ENCODE data around the gene FDCSP. TPM values are rescaled to one million over a fixed set of nuclear protein-coding genes. Genes with fewer than 3 reads are reported as not detected.

The FDCSP gene
- total and polyA plus RNA-seq, 9 of the 15 experiments (the other 6 are each of a cell fraction or from before 2014, with no cell fraction given): not detected

DNA sequence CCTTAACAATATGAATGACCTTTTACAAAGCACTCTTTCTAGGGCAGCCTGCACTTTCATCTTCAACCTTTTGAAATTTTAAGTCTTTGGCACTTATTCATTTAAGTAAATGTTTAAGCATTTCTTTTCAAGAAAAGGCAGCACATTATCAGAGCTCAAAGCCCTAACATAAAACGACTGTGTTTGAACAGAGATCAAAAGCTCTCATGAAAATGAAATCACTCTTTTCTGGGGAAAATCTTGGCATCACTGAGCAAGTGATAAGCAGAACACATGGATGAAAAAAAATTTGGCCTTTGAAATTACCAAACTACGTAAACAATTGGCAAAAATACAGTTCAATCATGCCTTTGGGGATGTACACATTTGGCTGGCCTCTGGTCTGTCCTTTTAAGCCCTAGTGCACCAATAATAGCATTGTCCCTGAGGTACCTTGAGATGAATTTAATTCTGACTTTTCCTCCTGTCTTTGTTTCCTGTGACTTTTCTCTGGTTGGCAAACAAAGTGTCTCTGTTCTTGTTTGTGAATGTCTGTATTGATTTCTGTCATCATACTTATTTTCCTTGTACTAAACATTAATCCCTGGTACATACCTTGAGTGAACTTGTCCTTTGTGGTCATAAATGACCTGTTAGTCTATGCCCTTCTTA lies 43.3 kb upstream of the FDCSP start:
- in situ Hi-C loops (cut with MboI): no loop called here
- CTCF ChIA-PET (ENCODE audit: low intra/inter-chr PET ratio): no interaction called here

More for the DNA sequence above, 43.3 kb upstream of the FDCSP start:
- 0% methylated on average over 2 of the region's 2 CpGs for WGBS (ENCODE audit: insufficient coverage, low coverage, missing lambda C conversion rate)
- BruUV-seq (replicated peaks): no TSS peak
- H3K4me3 ChIP-seq: no peak overlapping the region
- H2AFZ ChIP-seq (ENCODE audit: low read depth, low read length): no peak overlapping the region
- POLR2A ChIA-PET: no interaction called here
- H4K20me1 ChIP-seq (replicated peaks; ENCODE audit: control insufficient read depth, insufficient read depth, low read length): no peaks in the 10 kb centered on the region
- TF ChIP-seq CEBPG (CRISPR knock-in tag; IDR thresholded peaks at IDR 0.05) (no peak), CEBPG (tag; conservative IDR thresholded peaks at IDR 0.05 in 1 of 2, IDR thresholded peaks at IDR 0.05 in 1 of 2) (no peak), TBP (optimal IDR thresholded peaks at IDR 0.05; ENCODE audit: low read depth, low read length) (no peak), SMAD1 (IDR thresholded peaks at IDR 0.05; ENCODE audit: low read depth, low read length, partially characterized antibody) (no peak), FOXM1 (IDR thresholded peaks at IDR 0.05; ENCODE audit: low read depth) (no peak), FOXM1 (CRISPR knock-in tag; IDR thresholded peaks at IDR 0.05; ENCODE audit: low read depth) (no peak), CBX2 (IDR thresholded peaks at IDR 0.05; ENCODE audit: insufficient read depth, low read length, poor library complexity, severe bottlenecking) (no peak), ZBTB17 (CRISPR knock-in tag; IDR thresholded peaks at IDR 0.05) (no peak), ATF6 (CRISPR knock-in tag; IDR thresholded peaks at IDR 0.05) (no peak), L3MBTL2 (IDR thresholded peaks at IDR 0.05) (no peak)
- TF ChIP-seq, protein P1, sequence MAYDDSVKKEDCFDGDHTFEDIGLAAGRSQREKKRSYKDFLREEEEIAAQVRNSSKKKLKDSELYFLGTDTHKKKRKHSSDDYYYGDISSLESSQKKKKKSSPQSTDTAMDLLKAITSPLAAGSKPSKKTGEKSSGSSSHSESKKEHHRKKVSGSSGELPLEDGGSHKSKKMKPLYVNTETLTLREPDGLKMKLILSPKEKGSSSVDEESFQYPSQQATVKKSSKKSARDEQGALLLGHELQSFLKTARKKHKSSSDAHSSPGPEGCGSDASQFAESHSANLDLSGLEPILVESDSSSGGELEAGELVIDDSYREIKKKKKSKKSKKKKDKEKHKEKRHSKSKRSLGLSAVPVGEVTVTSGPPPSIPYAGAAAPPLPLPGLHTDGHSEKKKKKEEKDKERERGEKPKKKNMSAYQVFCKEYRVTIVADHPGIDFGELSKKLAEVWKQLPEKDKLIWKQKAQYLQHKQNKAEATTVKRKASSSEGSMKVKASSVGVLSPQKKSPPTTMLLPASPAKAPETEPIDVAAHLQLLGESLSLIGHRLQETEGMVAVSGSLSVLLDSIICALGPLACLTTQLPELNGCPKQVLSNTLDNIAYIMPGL (CRISPR knock-in tag; IDR thresholded peaks at IDR 0.05): no peak
- TF ChIP-seq, protein P2, sequence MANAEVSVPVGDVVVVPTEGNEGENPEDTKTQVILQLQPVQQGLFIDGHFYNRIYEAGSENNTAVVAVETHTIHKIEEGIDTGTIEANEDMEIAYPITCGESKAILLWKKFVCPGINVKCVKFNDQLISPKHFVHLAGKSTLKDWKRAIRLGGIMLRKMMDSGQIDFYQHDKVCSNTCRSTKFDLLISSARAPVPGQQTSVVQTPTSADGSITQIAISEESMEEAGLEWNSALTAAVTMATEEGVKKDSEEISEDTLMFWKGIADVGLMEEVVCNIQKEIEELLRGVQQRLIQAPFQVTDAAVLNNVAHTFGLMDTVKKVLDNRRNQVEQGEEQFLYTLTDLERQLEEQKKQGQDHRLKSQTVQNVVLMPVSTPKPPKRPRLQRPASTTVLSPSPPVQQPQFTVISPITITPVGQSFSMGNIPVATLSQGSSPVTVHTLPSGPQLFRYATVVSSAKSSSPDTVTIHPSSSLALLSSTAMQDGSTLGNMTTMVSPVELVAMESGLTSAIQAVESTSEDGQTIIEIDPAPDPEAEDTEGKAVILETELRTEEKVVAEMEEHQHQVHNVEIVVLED (CRISPR knock-in tag; IDR thresholded peaks at IDR 0.05): no peak
- TF ChIP-seq, protein P3, sequence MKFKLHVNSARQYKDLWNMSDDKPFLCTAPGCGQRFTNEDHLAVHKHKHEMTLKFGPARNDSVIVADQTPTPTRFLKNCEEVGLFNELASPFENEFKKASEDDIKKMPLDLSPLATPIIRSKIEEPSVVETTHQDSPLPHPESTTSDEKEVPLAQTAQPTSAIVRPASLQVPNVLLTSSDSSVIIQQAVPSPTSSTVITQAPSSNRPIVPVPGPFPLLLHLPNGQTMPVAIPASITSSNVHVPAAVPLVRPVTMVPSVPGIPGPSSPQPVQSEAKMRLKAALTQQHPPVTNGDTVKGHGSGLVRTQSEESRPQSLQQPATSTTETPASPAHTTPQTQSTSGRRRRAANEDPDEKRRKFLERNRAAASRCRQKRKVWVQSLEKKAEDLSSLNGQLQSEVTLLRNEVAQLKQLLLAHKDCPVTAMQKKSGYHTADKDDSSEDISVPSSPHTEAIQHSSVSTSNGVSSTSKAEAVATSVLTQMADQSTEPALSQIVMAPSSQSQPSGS (CRISPR knock-in tag; IDR thresholded peaks at IDR 0.05): no peak
- TF ChIP-seq, protein P4, sequence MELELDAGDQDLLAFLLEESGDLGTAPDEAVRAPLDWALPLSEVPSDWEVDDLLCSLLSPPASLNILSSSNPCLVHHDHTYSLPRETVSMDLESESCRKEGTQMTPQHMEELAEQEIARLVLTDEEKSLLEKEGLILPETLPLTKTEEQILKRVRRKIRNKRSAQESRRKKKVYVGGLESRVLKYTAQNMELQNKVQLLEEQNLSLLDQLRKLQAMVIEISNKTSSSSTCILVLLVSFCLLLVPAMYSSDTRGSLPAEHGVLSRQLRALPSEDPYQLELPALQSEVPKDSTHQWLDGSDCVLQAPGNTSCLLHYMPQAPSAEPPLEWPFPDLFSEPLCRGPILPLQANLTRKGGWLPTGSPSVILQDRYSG (tag; conservative IDR thresholded peaks at IDR 0.05; ENCODE audit: low read depth): no peak
- H3K4me1 ChIP-seq (replicated peaks in 1 of 2; ENCODE audit: control insufficient read depth in 2 of 2, insufficient read depth in 2 of 2, low read length in 2 of 2): no peaks in the 10 kb centered on the region
- H3K27me3 ChIP-seq (ENCODE audit: control insufficient read depth in 2 of 2, insufficient read depth in 2 of 2, low read length in 2 of 2): no peaks in the 10 kb centered on the region
- FAIRE-seq (no peak), DNase-seq (ENCODE audit: extremely low read depth in 1 of 4, low spot score in 3 of 4) (no peak), ATAC-seq (no peak)
- H3K27ac ChIP-seq (ENCODE audit: extremely low read depth, low read depth, low read length): no peak overlapping the region
- no peak overlapping the region for H3K9ac ChIP-seq (ENCODE audit: insufficient read depth in 1 of 2, low read depth in 2 of 2, low read length in 2 of 2)
- no peaks in the 10 kb centered on the region for H3K9me3 ChIP-seq (replicated peaks; ENCODE audit: control insufficient read depth, insufficient read depth, low read depth, low read length)
- intact Hi-C loops (cut with micrococcal nuclease): no loop called here
- no peaks in the 10 kb centered on the region for H3K9me1 ChIP-seq (ENCODE audit: control insufficient read depth, insufficient read depth, low read length)
- no peak overlapping the region for H3K4me2 ChIP-seq (ENCODE audit: insufficient read depth, low read length)
- H3K36me3 ChIP-seq (ENCODE audit: control insufficient read depth, insufficient read depth, low read length): no peaks in the 10 kb centered on the region
- H3K79me2 ChIP-seq (ENCODE audit: control insufficient read depth, insufficient read depth, low read length): no peaks in the 10 kb centered on the region

Data from K562 (cell line).